K562 (cell line): ENCODE results near the gene SMAD3. TPM values are rescaled to one million over a fixed set of nuclear protein-coding genes. Genes with fewer than 3 reads are reported as not detected.
A peak's percentile ranks its signal among the peaks of the same experiment; 100 is the strongest.

ENCODE experiments used
- ARID1B ChIP-seq: fragments of 450-650 bp; IDR thresholded peaks from 2 replicates; pipeline ENCODE4 v1.6.1; 2016; ENCODE audit warnings: antibody characterized with exemption, mild to moderate bottlenecking, inconsistent platforms
- ASH1L ChIP-seq: fragments of 450-650 bp; IDR thresholded peaks from 2 replicates; pipeline ENCODE4 v1.6.1; 2018; ENCODE audit warnings: borderline replicate concordance, mild to moderate bottlenecking, low read depth; ENCODE audit not compliant: partially characterized antibody
- BCOR ChIP-seq: fragments of 450-650 bp; IDR thresholded peaks from 2 replicates; pipeline ENCODE4 v1.6.1; 2016
- ELF1 ChIP-seq: fragments of 200-800 bp; sonication (Bioruptor generic); IDR thresholded peaks from 2 replicates; pipeline ENCODE4 v1.6.1; 2016; ENCODE audit warnings: missing genetic modification characterization, missing compliant biosample characterization
- FUS ChIP-seq: fragments of 200-400 bp; formaldehyde crosslinking; optimal IDR thresholded peaks from 2 replicates; pipeline ENCODE3; 2017; ENCODE audit warnings: low read depth, low read length
- HDAC2 ChIP-seq: fragments of 450-650 bp; IDR thresholded peaks from 2 replicates; pipeline ENCODE4 v1.6.1; 2016; ENCODE audit warnings: mild to moderate bottlenecking
- JUND ChIP-seq, 2 experiments: IDR thresholded peaks; 2 replicates in 1 of 2; 3 replicates in 1 of 2; pipeline ENCODE4 v1.6.1; 2011; ENCODE audit warnings: borderline replicate concordance in 2 of 2, low read depth in 2 of 2, low read length in 2 of 2, improper control_type of control experiment in 1 of 2, missing biosample characterization in 1 of 2, missing genetic modification characterization in 1 of 2, missing genetic modification reagents in 1 of 2
- KLF1 ChIP-seq: fragments of 450-650 bp; IDR thresholded peaks from 2 replicates; pipeline ENCODE4 v1.6.1; 2016; ENCODE audit warnings: missing genetic modification characterization, missing compliant biosample characterization
- SMAD4 ChIP-seq: fragments of 250-450 bp; sonication (Bioruptor Pico); conservative IDR thresholded peaks from 2 replicates; pipeline ENCODE4 v1.8.0; 2021; ENCODE audit warnings: inconsistent platforms, mild to moderate bottlenecking, moderate library complexity
- SNAPC5 ChIP-seq: fragments of 250-450 bp; sonication (Bioruptor Pico); IDR thresholded peaks from 2 replicates; pipeline ENCODE4 v1.8.0; 2021; ENCODE audit warnings: moderate library complexity, mild to moderate bottlenecking, inconsistent platforms
- TCF3 ChIP-seq: sonication (generic); formaldehyde crosslinking; IDR thresholded peaks from 2 replicates; pipeline ENCODE4 v1.4.0; 2020; ENCODE audit warnings: mild to moderate bottlenecking, missing genetic modification reagents
- YY1 ChIP-seq, 3 experiments: IDR thresholded peaks; 2 replicates each; pipeline ENCODE4 v1.6.1; 2011; ENCODE audit warnings: low read length in 2 of 3, mild to moderate bottlenecking in 2 of 3, moderate library complexity in 2 of 3, borderline replicate concordance in 1 of 3, control low read depth in 1 of 3, low read depth in 1 of 3; ENCODE audit not compliant: insufficient read depth in 3 of 3, insufficient replicate concordance in 2 of 3, control insufficient read depth in 1 of 3, insufficient read length in 1 of 3; ENCODE audit errors: extremely low read depth in 1 of 3
- ZBTB17 ChIP-seq: fragments of 450-650 bp; formaldehyde crosslinking; IDR thresholded peaks from 2 replicates; pipeline ENCODE4 v1.4.0; 2020; ENCODE audit warnings: mild to moderate bottlenecking
- ZBTB2 ChIP-seq: fragments of 450-650 bp; IDR thresholded peaks from 2 replicates; pipeline ENCODE4 v1.6.1; 2016; ENCODE audit warnings: antibody characterized with exemption
- ZNF121 ChIP-seq: sonication (generic); formaldehyde crosslinking; conservative IDR thresholded peaks from 2 replicates; pipeline ENCODE4 v1.8.0; 2022; ENCODE audit warnings: missing genetic modification reagents
- ZNF175 ChIP-seq: fragments of 200-800 bp; sonication (Bioruptor generic); IDR thresholded peaks from 2 replicates; pipeline ENCODE4 v1.6.1; 2016; ENCODE audit warnings: low read depth, mild to moderate bottlenecking, missing genetic modification characterization, missing compliant biosample characterization
- ZNF395 ChIP-seq: fragments of 200-800 bp; sonication (Bioruptor generic); IDR thresholded peaks from 2 replicates; pipeline ENCODE4 v1.6.1; 2017; ENCODE audit warnings: missing genetic modification characterization, missing compliant biosample characterization
- ZNF592 ChIP-seq: fragments of 450-650 bp; IDR thresholded peaks from 2 replicates; pipeline ENCODE4 v1.6.1; 2017; ENCODE audit warnings: antibody characterized with exemption, mild to moderate bottlenecking
- polyA plus RNA-seq, 8 experiments: library from polyadenylated mRNA; depleted of rRNA in 4 of 8; stranded (reverse) in 5 of 8; unstranded in 3 of 8; fragments of >200 nt; fragmentation: Nextera tagmentation in 2 of 8; fragmentation: Illumina TruSeq in 1 of 8; extraction: Ambion mirVana in 2 of 8; extraction: Trizol in 1 of 8; gene quantifications; 2 replicates each; pipeline versions ENCODE4 v1.2.1 to v1.2.3, GENCODE V29; 2011 to 2014; ENCODE audit warnings: inconsistent platforms in 1 of 8, missing spikeins in 1 of 8
- total RNA-seq, 7 experiments: library from RNA; depleted of rRNA in 6 of 7; stranded (reverse); fragments of >200 nt in 6 of 7; fragmentation: Illumina TruSeq in 2 of 7; extraction: Trizol in 2 of 7; gene quantifications; 2 replicates each; pipeline versions ENCODE4 v1.2.1 to v1.2.3, GENCODE V29; 2011 to 2021; ENCODE audit warnings: low replicate concordance in 1 of 7

SMAD3 gene
- total and polyA plus RNA-seq, 9 of the 15 experiments (the other 6 are each of a cell fraction or from before 2014, with no cell fraction given) = 4.3 to 39.2 (median 11.1) TPM

- TF ChIP-seq ZNF592 (peak; percentile 71), TCF3 (CRISPR knock-in tag) (peak; percentile 7; the same call in 1 of the 2 replicates), ZNF175 (CRISPR knock-in tag) (no peak), HDAC2 (peak; percentile 11; the same call in 1 of the 2 replicates), SNAPC5 (CRISPR knock-in tag) (no peak), JUND (IDR thresholded peaks at IDR 0.05; ENCODE audit: borderline replicate concordance, low read depth, low read length) (no peak), JUND (tag; IDR thresholded peaks at IDR 0.05; ENCODE audit: borderline replicate concordance, low read depth, low read length) (peak; percentile 41; the same call in 1 of the 3 replicates), ELF1 (tag) (peak; percentile 40; the same call in 1 of the 2 replicates), ZNF395 (CRISPR knock-in tag) (0 out of 2 replicates have a peak, but pooled peaks have one; percentile 30), ZBTB17 (CRISPR knock-in tag) (0 out of 2 replicates have a peak, but pooled peaks have one; percentile 34), SMAD4 (CRISPR knock-in tag) (peak; percentile 44; the same call in 1 of the 2 replicates), ASH1L (no peak), FUS (no peak), ZNF121 (CRISPR knock-in tag) (peak; percentile 57), BCOR (peak; percentile 52), YY1 (IDR thresholded peaks at IDR 0.05; ENCODE audit: borderline replicate concordance in 1 of 3, control insufficient read depth in 1 of 3, extremely low read depth in 1 of 3, insufficient read depth in 3 of 3, insufficient read length in 1 of 3, insufficient replicate concordance in 2 of 3, low read depth in 1 of 3, low read length in 2 of 3) (peak in 1 of 3 experiments; percentile 13), ZBTB2 (peak; percentile 16; the same call in 1 of the 2 replicates), KLF1 (0 out of 2 replicates have a peak, but pooled peaks have one; percentile 18), ARID1B (peak; percentile 15; the same call in 1 of the 2 replicates)
Observed at GRCh38 chr15:67025719-67026609, 39.4 kb upstream of the SMAD3 start (continued).
